Panc1 (cell line): ENCODE measurements around the gene LRRC37B.

Source experiments
- CTCF ChIP-seq: fragments of 450-650 bp; IDR thresholded peaks from 2 replicates; pipeline ENCODE4 v1.5.1; 2017; ENCODE audit warnings: mild to moderate bottlenecking
- POLR2AphosphoS5 ChIP-seq: IDR thresholded peaks from 2 replicates; pipeline ENCODE4 v1.6.1; 2012; ENCODE audit warnings: mild to moderate bottlenecking, low read depth, low read length, moderate library complexity
- REST ChIP-seq, 2 experiments: IDR thresholded peaks; 2 replicates each; pipeline ENCODE4 v1.6.1; 2011 to 2012; ENCODE audit warnings: low read depth in 2 of 2, control low read depth in 1 of 2, low read length in 1 of 2, mild to moderate bottlenecking in 1 of 2, moderate library complexity in 1 of 2; ENCODE audit not compliant: insufficient read depth in 1 of 2
- SIN3A ChIP-seq: IDR thresholded peaks from 2 replicates; pipeline ENCODE4 v1.6.1; 2012; ENCODE audit warnings: low read depth, mild to moderate bottlenecking, low read length, moderate library complexity, borderline replicate concordance; ENCODE audit not compliant: insufficient read depth

- TF ChIP-seq CTCF, result no peak
- no peak for TF ChIP-seq POLR2AphosphoS5
- TF ChIP-seq SIN3A, result no peak
- no peak for TF ChIP-seq REST (IDR thresholded peaks at IDR 0.05; ENCODE audit: insufficient read depth in 1 of 2, low read depth in 2 of 2, low read length in 1 of 2)
Observed at GRCh38 chr17:31997005-31997404, 10.2 kb upstream of the LRRC37B start.
